ENCODE results near the gene DCST1. TPM values are rescaled to one million over a fixed set of nuclear protein-coding genes. Genes with fewer than 3 reads are reported as not detected.
"Not testable (repeated sequence)": the region's sequence is repeated elsewhere in the genome, so short reads cannot be mapped to it uniquely, and the experiment has no call there.

The DCST1 gene, protein sequence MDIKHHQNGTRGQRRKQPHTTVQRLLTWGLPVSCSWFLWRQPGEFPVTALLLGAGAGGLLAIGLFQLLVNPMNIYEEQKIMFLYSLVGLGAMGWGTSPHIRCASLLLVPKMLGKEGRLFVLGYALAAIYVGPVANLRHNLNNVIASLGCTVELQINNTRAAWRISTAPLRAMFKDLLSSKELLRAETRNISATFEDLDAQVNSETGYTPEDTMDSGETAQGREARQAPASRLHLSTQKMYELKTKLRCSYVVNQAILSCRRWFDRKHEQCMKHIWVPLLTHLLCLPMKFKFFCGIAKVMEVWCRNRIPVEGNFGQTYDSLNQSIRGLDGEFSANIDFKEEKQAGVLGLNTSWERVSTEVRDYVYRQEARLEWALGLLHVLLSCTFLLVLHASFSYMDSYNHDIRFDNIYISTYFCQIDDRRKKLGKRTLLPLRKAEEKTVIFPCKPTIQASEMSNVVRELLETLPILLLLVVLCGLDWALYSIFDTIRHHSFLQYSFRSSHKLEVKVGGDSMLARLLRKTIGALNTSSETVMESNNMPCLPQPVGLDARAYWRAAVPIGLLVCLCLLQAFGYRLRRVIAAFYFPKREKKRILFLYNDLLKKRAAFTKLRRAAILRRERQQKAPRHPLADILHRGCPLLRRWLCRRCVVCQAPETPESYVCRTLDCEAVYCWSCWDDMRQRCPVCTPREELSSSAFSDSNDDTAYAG
- polyA plus RNA-seq (2011; rRNA removed) (not detected in 2 replicates), polyA minus RNA-seq (2011; rRNA and poly(A)+ RNA removed) (not detected in 2 replicates)

DNA sequence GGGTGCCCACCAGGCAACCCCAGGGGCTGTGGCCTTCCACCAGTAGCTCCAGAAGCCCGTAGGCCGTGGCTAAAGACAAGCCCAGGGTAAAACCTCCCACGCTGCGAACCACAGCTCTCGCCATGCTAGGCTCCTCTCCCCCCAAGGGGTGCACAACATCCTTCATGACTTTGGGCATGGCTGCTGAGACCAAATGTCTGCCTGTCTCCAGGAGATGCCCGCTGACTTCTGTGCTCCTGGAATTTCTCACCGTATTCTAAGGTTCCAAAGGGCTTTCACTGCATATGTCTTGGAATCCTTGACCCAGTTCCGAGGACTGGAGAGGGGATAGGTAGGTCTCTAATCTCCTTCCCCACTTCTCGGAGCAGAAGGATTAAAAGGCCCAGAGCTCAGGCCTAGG lies at the start of gene DCST1, which contains the start of gene DCST2:
DCST1 (plus strand) TSS at position 301 of the 400 bp plus-strand sequence. CDS start 213 bp downstream, outside the sequence.
DCST2 (minus strand) TSS at position 258 of the 400 bp plus-strand sequence; CDS start at position 178, 80 bp downstream.
- ChIA-PET CTCF (interaction anchor here (1.7 kb wide), 1 partner anchor 16 kb away, joined by 7 read pairs; no protein-coding TSS in a partner anchor), POLR2A (no interaction called here)
- no peak within 1 kb of the TSS for H3K27ac ChIP-seq (ENCODE audit: low read depth, low read length)
- H3K4me3 ChIP-seq (ENCODE audit: low read depth, low read length): no peak within 1 kb of the TSS
- peaks cover 41% of the 10 kb centered on the region for H3K27me3 ChIP-seq (ENCODE audit: control insufficient read depth, insufficient read depth, low read length)
- TF ChIP-seq, protein P1, sequence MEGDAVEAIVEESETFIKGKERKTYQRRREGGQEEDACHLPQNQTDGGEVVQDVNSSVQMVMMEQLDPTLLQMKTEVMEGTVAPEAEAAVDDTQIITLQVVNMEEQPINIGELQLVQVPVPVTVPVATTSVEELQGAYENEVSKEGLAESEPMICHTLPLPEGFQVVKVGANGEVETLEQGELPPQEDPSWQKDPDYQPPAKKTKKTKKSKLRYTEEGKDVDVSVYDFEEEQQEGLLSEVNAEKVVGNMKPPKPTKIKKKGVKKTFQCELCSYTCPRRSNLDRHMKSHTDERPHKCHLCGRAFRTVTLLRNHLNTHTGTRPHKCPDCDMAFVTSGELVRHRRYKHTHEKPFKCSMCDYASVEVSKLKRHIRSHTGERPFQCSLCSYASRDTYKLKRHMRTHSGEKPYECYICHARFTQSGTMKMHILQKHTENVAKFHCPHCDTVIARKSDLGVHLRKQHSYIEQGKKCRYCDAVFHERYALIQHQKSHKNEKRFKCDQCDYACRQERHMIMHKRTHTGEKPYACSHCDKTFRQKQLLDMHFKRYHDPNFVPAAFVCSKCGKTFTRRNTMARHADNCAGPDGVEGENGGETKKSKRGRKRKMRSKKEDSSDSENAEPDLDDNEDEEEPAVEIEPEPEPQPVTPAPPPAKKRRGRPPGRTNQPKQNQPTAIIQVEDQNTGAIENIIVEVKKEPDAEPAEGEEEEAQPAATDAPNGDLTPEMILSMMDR (IDR thresholded peaks at IDR 0.05; ENCODE audit: low read depth, low read length): no peak
- no peaks in the 10 kb centered on the region for H3K9me3 ChIP-seq (ENCODE audit: control insufficient read depth, insufficient read depth, low read length)
- no peak for DNase-seq (ENCODE audit: low read depth, low spot score)

DNA sequence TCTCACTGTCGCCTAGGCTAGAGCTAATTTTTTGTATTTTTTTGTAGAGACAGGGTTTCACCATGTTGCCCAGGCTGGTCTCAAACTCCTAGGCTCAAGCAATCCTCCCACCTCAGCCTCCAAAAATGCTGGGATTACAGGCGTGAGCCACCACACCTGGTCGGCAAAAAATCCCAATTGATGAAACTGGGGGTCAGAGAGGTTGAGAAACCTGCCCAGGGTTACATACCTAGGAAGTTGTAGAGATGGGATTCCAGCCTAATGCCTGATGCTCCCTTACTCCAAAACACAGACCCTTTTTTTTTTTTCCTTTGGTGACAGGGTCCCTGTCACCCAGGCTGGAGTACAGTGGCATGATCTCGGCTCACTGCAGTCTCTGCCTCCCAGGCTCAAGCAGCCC lies 46.9 kb upstream of the DCST1 start:
- DNase-seq (ENCODE audit: low read depth, low spot score); H3K4me3 ChIP-seq (ENCODE audit: low read depth, low read length); H3K9me3 ChIP-seq (ENCODE audit: control insufficient read depth, insufficient read depth, low read length); H3K27ac ChIP-seq (ENCODE audit: low read depth, low read length); POLR2A ChIA-PET; H3K27me3 ChIP-seq (ENCODE audit: control insufficient read depth, insufficient read depth, low read length): not testable (repeated sequence)
- CTCF ChIA-PET: interaction anchor here (0.6 to 1.4 kb wide), 4 partner anchors 9 to 31 kb away, joined by 3 to 10 read pairs (median 4); no protein-coding TSS in a partner anchor

DNA sequence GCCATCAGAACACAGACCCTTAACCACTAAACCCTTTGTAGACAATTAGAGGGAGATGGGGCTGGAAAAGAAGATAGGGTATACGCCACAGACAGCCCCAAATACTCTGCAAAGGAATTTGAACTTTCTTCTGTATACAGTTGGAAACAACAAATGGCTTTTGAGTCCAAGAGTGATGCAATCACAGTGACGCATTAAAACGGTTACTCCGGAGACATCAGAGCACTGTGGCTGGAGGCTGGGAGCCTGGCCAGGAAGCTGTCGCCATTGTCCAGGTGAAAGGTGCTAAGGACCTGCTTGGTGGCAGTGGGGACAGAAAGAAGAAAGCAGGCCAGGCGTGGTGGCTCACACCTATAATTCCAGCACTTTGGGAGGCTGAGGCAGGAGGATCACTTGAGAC lies 46.3 kb upstream of the DCST1 start:
- TF ChIP-seq, protein P1 (IDR thresholded peaks at IDR 0.05; ENCODE audit: low read depth, low read length): no peak
- Histone ChIP-seq H3K27ac (ENCODE audit: low read depth, low read length) (no peak overlapping the region), H3K4me3 (ENCODE audit: low read depth, low read length) (no peak overlapping the region), H3K27me3 (ENCODE audit: control insufficient read depth, insufficient read depth, low read length) (no peaks in the 10 kb centered on the region), H3K9me3 (ENCODE audit: control insufficient read depth, insufficient read depth, low read length) (no peaks in the 10 kb centered on the region)
- ChIA-PET CTCF (interaction anchor here (0.8 to 1.5 kb wide), 3 partner anchors 8 to 75 kb away, joined by 3 to 10 read pairs (median 6); no protein-coding TSS in a partner anchor), POLR2A (interaction anchor here (0.6 kb wide), 1 partner anchor 8 kb away, joined by 7 read pairs; no protein-coding TSS in a partner anchor)
- no peak for DNase-seq (ENCODE audit: low read depth, low spot score)

DNA sequence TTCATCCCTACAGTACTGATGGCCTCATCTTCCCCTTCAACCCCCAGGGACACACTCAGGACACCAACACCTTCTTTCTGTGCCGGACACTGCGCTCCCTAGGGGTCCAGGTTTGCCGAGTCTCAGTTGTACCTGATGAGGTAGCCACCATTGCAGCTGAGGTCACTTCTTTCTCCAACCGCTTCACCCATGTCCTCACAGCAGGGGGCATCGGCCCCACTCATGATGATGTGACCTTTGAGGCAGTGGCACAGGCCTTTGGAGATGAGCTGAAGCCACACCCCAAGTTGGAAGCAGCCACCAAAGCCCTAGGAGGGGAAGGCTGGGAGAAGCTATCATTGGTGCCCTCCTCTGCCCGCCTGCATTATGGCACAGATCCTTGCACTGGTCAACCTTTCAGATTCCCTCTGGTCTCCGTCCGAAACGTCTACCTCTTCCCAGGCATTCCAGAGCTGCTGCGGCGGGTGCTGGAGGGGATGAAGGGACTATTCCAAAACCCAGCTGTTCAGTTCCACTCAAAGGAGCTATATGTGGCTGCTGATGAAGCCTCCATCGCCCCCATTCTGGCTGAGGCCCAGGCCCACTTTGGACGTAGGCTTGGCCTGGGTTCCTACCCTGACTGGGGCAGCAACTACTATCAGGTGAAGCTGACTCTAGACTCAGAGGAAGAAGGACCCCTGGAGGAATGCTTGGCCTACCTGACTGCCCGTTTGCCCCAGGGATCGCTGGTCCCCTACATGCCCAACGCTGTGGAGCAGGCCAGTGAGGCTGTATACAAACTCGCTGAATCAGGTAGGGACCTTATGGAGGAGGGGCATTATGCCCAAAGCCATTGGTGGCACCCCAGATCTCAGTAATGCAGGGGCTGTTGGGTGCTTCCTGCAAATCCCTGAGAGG lies 45.3 kb upstream of the DCST1 start:
- ChIA-PET CTCF (interaction anchor here (1.5 to 1.7 kb wide), 2 partner anchors 11 to 74 kb away, joined by 6 to 8 read pairs; no protein-coding TSS in a partner anchor), POLR2A (interaction anchor here (0.6 kb wide), 1 partner anchor 7 kb away, joined by 7 read pairs; no protein-coding TSS in a partner anchor)
- H3K27ac ChIP-seq (ENCODE audit: low read depth, low read length): no peak overlapping the region
- H3K9me3 ChIP-seq (ENCODE audit: control insufficient read depth, insufficient read depth, low read length): no peaks in the 10 kb centered on the region
- no peak overlapping the region for H3K4me3 ChIP-seq (ENCODE audit: low read depth, low read length)
- no peak for DNase-seq (ENCODE audit: low read depth, low spot score)
- TF ChIP-seq, protein P1 (IDR thresholded peaks at IDR 0.05; ENCODE audit: low read depth, low read length): 0 out of 2 replicates have a peak, but pooled peaks have one; percentile 1
- H3K27me3 ChIP-seq (ENCODE audit: control insufficient read depth, insufficient read depth, low read length): no peaks in the 10 kb centered on the region
